Measurements from ENCODE around the gene TMEM266. TPM values are rescaled to one million over a fixed set of nuclear protein-coding genes. Genes with fewer than 3 reads are reported as not detected.

The TMEM266 gene
- total RNA-seq, 1 donor from 2014 or later, result not detected

GRCh38 chr15:76065793-76066192, 6.0 kb downstream of the TMEM266 start:
- DNase-seq (ENCODE audit: low read depth in 2 of 2), result no peak

GRCh38 chr15:76070192-76070591, 10.4 kb downstream of the TMEM266 start:
- DNase-seq (ENCODE audit: low read depth in 2 of 2), result no peak

- no peak for DNase-seq (ENCODE audit: low read depth in 2 of 2)
Observed at GRCh38 chr15:76070921-76071635, 11.3 kb downstream of the TMEM266 start.

GRCh38 chr15:76071806-76072205, 12.0 kb downstream of the TMEM266 start:
- no peak for DNase-seq (ENCODE audit: low read depth in 2 of 2)

GRCh38 chr15:76073554-76073953, 13.8 kb downstream of the TMEM266 start:
- DNase-seq (ENCODE audit: low read depth in 2 of 2), result no peak

GRCh38 chr15:76075046-76075445, 15.3 kb downstream of the TMEM266 start:
- DNase-seq (ENCODE audit: low read depth in 2 of 2), result no peak

GRCh38 chr15:76078285-76078877, 18.6 kb downstream of the TMEM266 start:
- no peak for DNase-seq (ENCODE audit: low read depth in 2 of 2)

- DNase-seq (ENCODE audit: low read depth in 2 of 2), result no peak
Observed at GRCh38 chr15:76084256-76084655, 24.5 kb downstream of the TMEM266 start.

GRCh38 chr15:76098685-76099084, 38.9 kb downstream of the TMEM266 start:
- no peak for DNase-seq (ENCODE audit: low read depth in 2 of 2)

GRCh38 chr15:76099388-76099787, 39.6 kb downstream of the TMEM266 start:
- no peak for DNase-seq (ENCODE audit: low read depth in 2 of 2)

GRCh38 chr15:76100361-76100760, 40.6 kb downstream of the TMEM266 start:
- DNase-seq (ENCODE audit: low read depth in 2 of 2), result no peak

GRCh38 chr15:76101655-76102054, 41.9 kb downstream of the TMEM266 start:
- no peak for DNase-seq (ENCODE audit: low read depth in 2 of 2)

- no peak for DNase-seq (ENCODE audit: low read depth in 2 of 2)
Observed at GRCh38 chr15:76105391-76105790, 45.6 kb downstream of the TMEM266 start.

- no peak for DNase-seq (ENCODE audit: low read depth in 2 of 2)
Observed at GRCh38 chr15:76105911-76106310, 46.1 kb downstream of the TMEM266 start.

GRCh38 chr15:76107169-76107568, 47.4 kb downstream of the TMEM266 start:
- DNase-seq (ENCODE audit: low read depth in 2 of 2), result no peak

- DNase-seq (ENCODE audit: low read depth in 2 of 2), result no peak
Observed at GRCh38 chr15:76108021-76108723, 48.4 kb downstream of the TMEM266 start.

GRCh38 chr15:76109046-76109445, 49.3 kb downstream of the TMEM266 start:
- DNase-seq (ENCODE audit: low read depth in 2 of 2), result no peak

GRCh38 chr15:76114561-76114960, 54.8 kb downstream of the TMEM266 start:
- DNase-seq (ENCODE audit: low read depth in 2 of 2), result no peak

GRCh38 chr15:76116138-76116885, 56.5 kb downstream of the TMEM266 start:
- no peak for DNase-seq (ENCODE audit: low read depth in 2 of 2)

GRCh38 chr15:76117181-76117580, 57.4 kb downstream of the TMEM266 start:
- no peak for DNase-seq (ENCODE audit: low read depth in 2 of 2)

- no peak for DNase-seq (ENCODE audit: low read depth in 2 of 2)
Observed at GRCh38 chr15:76118767-76119166, 59.0 kb downstream of the TMEM266 start.

- DNase-seq (ENCODE audit: low read depth in 2 of 2), result no peak
Observed at GRCh38 chr15:76123031-76123430, 63.2 kb downstream of the TMEM266 start.

All from lung microvascular endothelial cell (primary cell).